Measurements from ENCODE around the gene FCMR.
A peak's percentile ranks its signal among the peaks of the same experiment; 100 is the strongest.

FCMR gene

GRCh38 chr1:206909161-206909882 is 12.4 kb downstream of the FCMR start:
- TF ChIP-seq CTCF (IDR thresholded peaks at IDR 0.05; ENCODE audit: low read depth, low read length) = no peak

GRCh38 chr1:206908038-206908437 is 13.7 kb downstream of the FCMR start:
- no peak overlapping the region for H3K4me3 ChIP-seq (replicated peaks in 1 of 2; ENCODE audit: low read depth in 2 of 2, low read length in 2 of 2)
- no peak for DNase-seq (ENCODE audit: low read depth in 2 of 2)
- no peak for TF ChIP-seq CTCF (IDR thresholded peaks at IDR 0.05; ENCODE audit: low read depth, low read length)

More at GRCh38 chr1:206909161-206909882, 12.4 kb downstream of the FCMR start:
- peak overlapping the region; percentile 45 to 50 for H3K4me3 ChIP-seq (replicated peaks in 1 of 2; ENCODE audit: low read depth in 2 of 2, low read length in 2 of 2)
- DNase-seq (ENCODE audit: low read depth in 2 of 2) = peak in 1 of 2 donors; percentile 55

- no peak for TF ChIP-seq CTCF (IDR thresholded peaks at IDR 0.05; ENCODE audit: low read depth, low read length)
- no peak overlapping the region for H3K4me3 ChIP-seq (replicated peaks in 1 of 2; ENCODE audit: low read depth in 2 of 2, low read length in 2 of 2)
- no peak for DNase-seq (ENCODE audit: low read depth in 2 of 2)
Measured at GRCh38 chr1:206907304-206907991, 14.3 kb downstream of the FCMR start.

- peak; percentile 13 for TF ChIP-seq CTCF (IDR thresholded peaks at IDR 0.05; ENCODE audit: low read depth, low read length)
- peak; percentile 85 to 99 for DNase-seq (ENCODE audit: low read depth in 2 of 2)
- no peak overlapping the region for H3K4me3 ChIP-seq (replicated peaks in 1 of 2; ENCODE audit: low read depth in 2 of 2, low read length in 2 of 2)
Measured at GRCh38 chr1:206905295-206906164, 16.2 kb downstream of the FCMR start.

GRCh38 chr1:206904423-206905142 is 17.2 kb downstream of the FCMR start:
- no peak for TF ChIP-seq CTCF (IDR thresholded peaks at IDR 0.05; ENCODE audit: low read depth, low read length)
- H3K4me3 ChIP-seq (replicated peaks in 1 of 2; ENCODE audit: low read depth in 2 of 2, low read length in 2 of 2) = no peak overlapping the region
- no peak for DNase-seq (ENCODE audit: low read depth in 2 of 2)

GRCh38 chr1:206903687-206904086 is 18.1 kb downstream of the FCMR start:
- peak in 1 of 2 donors; percentile 53 for DNase-seq (ENCODE audit: low read depth in 2 of 2)
- TF ChIP-seq CTCF (IDR thresholded peaks at IDR 0.05; ENCODE audit: low read depth, low read length) = no peak
- no peak overlapping the region for H3K4me3 ChIP-seq (replicated peaks in 1 of 2; ENCODE audit: low read depth in 2 of 2, low read length in 2 of 2)
